ENCODE measurements around the gene ZMAT5.

Gene ZMAT5

DNA sequence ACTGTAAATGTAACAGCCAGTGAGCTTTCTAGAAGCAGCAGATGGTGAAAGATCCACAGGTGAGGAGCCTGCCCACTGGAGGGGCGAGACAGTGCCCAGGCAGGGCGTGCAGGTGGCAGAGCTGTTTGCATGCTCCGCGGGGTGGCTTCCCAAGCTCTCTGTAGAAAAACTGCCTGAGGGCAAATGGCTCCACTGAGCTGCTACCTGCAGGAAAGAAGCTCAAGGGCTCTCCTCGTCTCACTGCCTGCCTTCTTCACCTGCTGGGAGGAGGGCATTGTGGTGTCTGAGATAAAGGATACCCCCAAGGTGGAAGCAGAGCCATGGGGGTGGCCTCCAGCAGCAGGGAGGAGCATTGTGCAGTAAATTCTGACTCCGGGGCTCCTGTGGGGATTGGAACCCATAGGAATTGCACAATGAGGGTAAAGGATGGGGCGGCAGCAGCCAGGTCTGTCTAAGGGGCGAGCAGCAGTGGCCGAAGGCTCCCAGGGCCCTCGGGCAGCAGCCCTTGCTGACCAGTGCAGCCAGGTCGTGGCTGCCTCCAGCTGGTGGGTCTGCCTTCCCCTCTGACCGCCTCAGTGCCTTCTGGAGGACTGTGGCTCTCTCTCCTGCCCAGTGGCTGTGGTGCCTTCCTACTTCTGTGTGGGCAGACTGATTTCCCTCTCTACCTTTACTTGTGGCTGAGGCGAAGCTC is 75.0 kb downstream of the ZMAT5 start:
- DNase-seq (ENCODE audit: low read depth in 1 of 2, low spot score in 1 of 2), result no peak

DNA sequence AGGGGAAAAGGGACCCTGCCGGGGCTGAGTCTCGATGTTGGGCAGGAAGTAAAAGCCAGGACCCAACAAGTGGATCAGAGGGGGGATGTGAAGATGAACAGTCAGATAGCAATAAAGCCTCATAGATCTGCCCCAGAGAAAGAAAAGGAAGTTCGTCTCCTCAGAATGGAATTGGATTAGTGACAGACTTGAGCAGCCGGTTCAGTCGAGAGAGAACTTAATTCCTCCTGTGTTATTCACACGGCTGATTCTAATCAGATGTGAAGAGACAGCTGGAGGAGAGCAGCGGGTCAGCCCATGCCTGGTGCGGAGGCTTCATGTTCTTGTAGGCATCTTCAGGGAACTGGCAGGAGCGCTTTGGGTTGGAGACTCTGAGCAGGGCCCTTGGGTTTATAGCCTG is 76.3 kb downstream of the ZMAT5 start:
- no peak for DNase-seq (ENCODE audit: low read depth in 1 of 2, low spot score in 1 of 2)

DNA sequence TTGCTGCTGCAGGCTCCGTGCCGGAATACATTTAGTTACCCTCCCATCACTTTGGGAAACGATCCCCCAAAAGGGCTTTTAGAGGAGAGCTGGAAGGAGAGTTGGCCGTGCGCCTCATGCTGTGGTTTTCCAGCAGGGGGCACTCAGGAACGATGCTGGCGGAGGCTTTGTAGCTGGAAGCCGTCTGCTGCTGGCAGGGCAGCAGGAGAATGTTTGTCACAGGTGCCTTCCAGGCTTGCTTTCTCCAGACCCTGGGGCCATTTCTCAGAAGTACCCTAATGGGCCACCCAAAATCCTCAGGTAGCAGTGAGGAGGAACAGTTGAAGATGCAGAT is 77.0 kb downstream of the ZMAT5 start:
- peak in 1 of 2 donors; percentile 6 for DNase-seq (ENCODE audit: low read depth in 1 of 2, low spot score in 1 of 2)

DNA sequence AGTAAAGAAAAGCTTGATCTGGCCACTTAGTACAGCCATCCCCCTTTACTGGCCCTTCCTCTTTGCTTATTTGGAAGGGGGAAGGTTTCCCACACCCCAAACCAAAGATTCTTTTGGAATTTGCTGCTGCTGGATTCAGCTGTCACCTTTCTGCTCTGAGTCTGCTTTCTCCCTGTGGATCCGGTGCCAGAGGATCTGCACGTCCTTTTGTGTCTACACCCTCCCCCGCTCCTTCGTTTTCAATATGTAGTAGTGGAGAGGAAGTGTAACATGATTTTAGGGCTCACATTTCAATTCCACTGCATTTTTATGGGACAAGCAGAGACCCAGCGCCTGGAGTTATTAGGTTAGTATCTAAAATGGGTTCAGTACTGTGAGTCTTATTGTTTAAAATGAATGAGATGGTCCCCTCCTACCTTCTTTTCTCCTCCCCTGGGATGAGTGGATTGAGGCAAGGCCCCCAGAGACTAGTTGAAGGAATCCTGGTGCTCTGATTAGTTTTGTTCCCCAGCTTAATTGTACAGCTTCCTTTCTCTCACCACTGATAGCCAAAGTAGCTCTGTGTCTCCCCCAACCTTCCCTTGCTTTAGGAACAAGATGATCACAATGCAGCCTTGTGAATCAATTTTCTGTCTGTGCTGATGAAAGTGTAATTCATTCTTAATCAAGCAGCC is 77.5 kb downstream of the ZMAT5 start:
- DNase-seq (ENCODE audit: low read depth in 1 of 2, low spot score in 1 of 2), result no peak

DNA sequence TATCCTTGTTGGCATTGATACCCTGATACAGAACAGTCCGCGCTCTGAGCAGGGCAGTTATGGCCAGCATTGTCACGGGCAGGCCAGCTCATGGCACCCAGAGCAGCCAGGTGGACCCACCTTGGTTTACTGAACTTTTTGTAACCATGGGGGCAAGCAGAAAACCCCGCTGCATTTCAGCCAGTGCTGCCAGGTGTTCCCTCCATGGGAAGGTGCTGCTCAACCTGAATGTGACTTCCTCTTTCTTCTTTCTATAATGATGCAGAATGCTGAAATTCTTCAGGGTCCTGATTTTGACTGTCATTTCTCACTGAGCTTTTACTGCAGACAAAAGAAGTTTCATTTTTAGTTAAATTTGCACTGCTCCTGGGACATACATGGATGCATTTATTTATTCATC is 82.6 kb downstream of the ZMAT5 start:
- DNase-seq (ENCODE audit: low read depth in 1 of 2, low spot score in 1 of 2), result no peak

DNA sequence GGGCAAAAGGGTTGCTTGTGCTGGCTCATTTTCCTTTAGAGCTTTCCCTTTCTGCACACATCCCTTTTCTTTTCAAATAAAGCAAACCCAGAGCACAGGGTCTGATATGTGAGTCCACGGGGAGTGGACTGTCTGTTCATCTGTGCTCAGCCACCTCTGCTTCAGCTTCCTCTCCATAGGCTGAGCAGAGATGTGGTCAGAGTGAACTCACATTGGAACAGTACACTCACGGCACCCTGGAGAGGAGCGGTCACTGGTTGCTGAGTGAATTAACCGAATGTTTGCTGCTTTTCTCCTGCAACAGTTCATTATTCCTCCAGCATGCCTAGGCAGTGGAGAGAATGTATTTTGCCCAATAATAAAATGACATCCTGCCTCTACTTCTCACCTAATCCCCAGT is 83.3 kb downstream of the ZMAT5 start:
- no peak for DNase-seq (ENCODE audit: low read depth in 1 of 2, low spot score in 1 of 2)
